Muscle layer of colon (tissue), 2 donors: ENCODE measurements around the gene DOCK4.

Experiments used
- H3K27ac ChIP-seq: one replicate; pipeline ENCODE4 v1.7.0; 2013; ENCODE audit warnings: low read depth, mild to moderate bottlenecking, low read length, moderate library complexity
- H3K27me3 ChIP-seq, 2 donors: one replicate each; pipeline ENCODE4 v1.7.0; 2013; ENCODE audit warnings: low read length in 2 of 2, mild to moderate bottlenecking in 2 of 2; ENCODE audit not compliant: insufficient read depth in 2 of 2, control insufficient read depth in 1 of 2
- H3K36me3 ChIP-seq: one replicate; pipeline ENCODE4 v1.7.0; 2013; ENCODE audit warnings: mild to moderate bottlenecking, low read length; ENCODE audit not compliant: insufficient read depth
- H3K4me1 ChIP-seq: one replicate; pipeline ENCODE4 v1.7.0; 2013; ENCODE audit warnings: mild to moderate bottlenecking, low read length; ENCODE audit not compliant: insufficient read depth
- H3K4me3 ChIP-seq, 2 donors: one replicate each; pipeline ENCODE4 v1.7.0; 2013; ENCODE audit warnings: low read length in 2 of 2, low read depth in 1 of 2, mild to moderate bottlenecking in 1 of 2, moderate library complexity in 1 of 2
- H3K9ac ChIP-seq: one replicate; pipeline ENCODE4 v1.7.0; 2013; ENCODE audit warnings: low read length
- H3K9me3 ChIP-seq: one replicate; pipeline ENCODE4 v1.7.0; 2013; ENCODE audit warnings: mild to moderate bottlenecking, low read length
- donor health status: abdominal sarcoma.
- donor health status: Adenocarcinoma of cecum.

Gene DOCK4

GRCh38 chr7:111855842-111856227 is 350.4 kb downstream of the DOCK4 start:
- Histone ChIP-seq H3K27ac (no peak overlapping the region), H3K36me3 (no peaks in the 10 kb centered on the region), H3K4me3 (no peak overlapping the region)

GRCh38 chr7:111855161-111855841 is 350.9 kb downstream of the DOCK4 start:
- H3K9me3 ChIP-seq = no peaks in the 10 kb centered on the region
- H3K27ac ChIP-seq = no peak overlapping the region
- H3K9ac ChIP-seq = no peak overlapping the region
- peaks cover 8% of the 10 kb centered on the region for H3K4me1 ChIP-seq
- no peaks in the 10 kb centered on the region for H3K27me3 ChIP-seq
- no peak overlapping the region for H3K4me3 ChIP-seq
- no peaks in the 10 kb centered on the region for H3K36me3 ChIP-seq

More at GRCh38 chr7:111855842-111856227, 350.4 kb downstream of the DOCK4 start:
- Histone ChIP-seq H3K9ac (no peak overlapping the region), H3K27me3 (no peaks in the 10 kb centered on the region), H3K9me3 (no peaks in the 10 kb centered on the region), H3K4me1 (peaks cover 8% of the 10 kb centered on the region)

GRCh38 chr7:111853201-111853990 is 352.8 kb downstream of the DOCK4 start:
- Histone ChIP-seq H3K9ac (no peak overlapping the region), H3K36me3 (no peaks in the 10 kb centered on the region), H3K27me3 (no peaks in the 10 kb centered on the region), H3K9me3 (no peaks in the 10 kb centered on the region), H3K27ac (no peak overlapping the region), H3K4me3 (no peak overlapping the region), H3K4me1 (peaks cover 8% of the 10 kb centered on the region)

GRCh38 chr7:111852081-111852480 is 354.1 kb downstream of the DOCK4 start:
- Histone ChIP-seq H3K4me3 (no peak overlapping the region), H3K4me1 (peaks cover 8% of the 10 kb centered on the region), H3K9ac (no peak overlapping the region), H3K27me3 (no peaks in the 10 kb centered on the region), H3K36me3 (no peaks in the 10 kb centered on the region), H3K27ac (no peak overlapping the region), H3K9me3 (no peaks in the 10 kb centered on the region)

- Histone ChIP-seq H3K27me3 (no peaks in the 10 kb centered on the region), H3K27ac (no peak overlapping the region), H3K4me1 (no peaks in the 10 kb centered on the region), H3K9me3 (no peaks in the 10 kb centered on the region), H3K9ac (no peak overlapping the region), H3K36me3 (peaks cover 7% of the 10 kb centered on the region), H3K4me3 (no peak overlapping the region)
Observed at GRCh38 chr7:111846898-111847297, 359.3 kb downstream of the DOCK4 start.

GRCh38 chr7:111845853-111846252 is 360.3 kb downstream of the DOCK4 start:
- H3K9ac ChIP-seq = no peak overlapping the region
- no peaks in the 10 kb centered on the region for H3K27me3 ChIP-seq
- no peak overlapping the region for H3K4me3 ChIP-seq
- H3K9me3 ChIP-seq = no peaks in the 10 kb centered on the region
- H3K27ac ChIP-seq = no peak overlapping the region
- H3K4me1 ChIP-seq = no peaks in the 10 kb centered on the region
- H3K36me3 ChIP-seq = peaks cover 7% of the 10 kb centered on the region

- Histone ChIP-seq H3K36me3 (peaks cover 7% of the 10 kb centered on the region), H3K27me3 (no peaks in the 10 kb centered on the region), H3K4me1 (no peaks in the 10 kb centered on the region), H3K9me3 (no peaks in the 10 kb centered on the region), H3K27ac (no peak overlapping the region), H3K4me3 (no peak overlapping the region), H3K9ac (no peak overlapping the region)
Observed at GRCh38 chr7:111844904-111845671, 361.1 kb downstream of the DOCK4 start.

GRCh38 chr7:111842491-111842890 is 363.7 kb downstream of the DOCK4 start:
- Histone ChIP-seq H3K4me1 (no peaks in the 10 kb centered on the region), H3K36me3 (peaks cover 7% of the 10 kb centered on the region), H3K9me3 (no peaks in the 10 kb centered on the region), H3K27ac (no peak overlapping the region), H3K9ac (no peak overlapping the region), H3K27me3 (no peaks in the 10 kb centered on the region), H3K4me3 (no peak overlapping the region)

GRCh38 chr7:111841596-111842205 is 364.5 kb downstream of the DOCK4 start:
- H3K36me3 ChIP-seq = peaks cover 7% of the 10 kb centered on the region

GRCh38 chr7:111840528-111840927 is 365.7 kb downstream of the DOCK4 start:
- H3K9ac ChIP-seq = no peak overlapping the region

More at GRCh38 chr7:111841596-111842205, 364.5 kb downstream of the DOCK4 start:
- Histone ChIP-seq H3K4me3 (no peak overlapping the region), H3K4me1 (no peaks in the 10 kb centered on the region), H3K27ac (no peak overlapping the region), H3K9ac (no peak overlapping the region), H3K27me3 (no peaks in the 10 kb centered on the region), H3K9me3 (no peaks in the 10 kb centered on the region)

GRCh38 chr7:111839261-111839660 is 366.9 kb downstream of the DOCK4 start:
- Histone ChIP-seq H3K4me3 (no peak overlapping the region), H3K27ac (no peak overlapping the region), H3K36me3 (no peaks in the 10 kb centered on the region), H3K9me3 (no peaks in the 10 kb centered on the region), H3K9ac (no peak overlapping the region), H3K27me3 (no peaks in the 10 kb centered on the region), H3K4me1 (no peaks in the 10 kb centered on the region)

More at GRCh38 chr7:111840528-111840927, 365.7 kb downstream of the DOCK4 start:
- no peak overlapping the region for H3K4me3 ChIP-seq
- H3K36me3 ChIP-seq = no peaks in the 10 kb centered on the region
- no peaks in the 10 kb centered on the region for H3K9me3 ChIP-seq
- no peaks in the 10 kb centered on the region for H3K27me3 ChIP-seq
- no peaks in the 10 kb centered on the region for H3K4me1 ChIP-seq
- H3K27ac ChIP-seq = no peak overlapping the region
